K562 (cell line): ENCODE results near the gene BCAS3. TPM values are rescaled to one million over a fixed set of nuclear protein-coding genes. Genes with fewer than 3 reads are reported as not detected.

ENCODE experiments used
- ATAC-seq: fragments of 200-7000 bp; cut with Tn5 transposase; 3 replicates; pipeline ENCODE4 v1.9.1; 2020; ENCODE audit warnings: moderate library complexity
- BruUV-seq: library from RNA; stranded (reverse); fragments of 400-500 nt; replicated peaks from 2 replicates; lab custom pipeline; 2021; lab: Mats Ljungman, UMichigan
- CTCF ChIA-PET: fragments of 300-600 bp; formaldehyde crosslinking; extraction: SDS; loops from one replicate; lab custom pipeline; 2021; ENCODE audit warnings: low intra/inter-chr PET ratio; lab: Yijun Ruan, JAX
- POLR2A ChIA-PET: fragments of 300-600, 350-650 bp; sonication (Branson Sonifier 250); formaldehyde crosslinking; extraction: SDS; loops from one replicate; lab custom pipeline; 2021; ENCODE audit warnings: antibody characterized with exemption, inconsistent platforms; lab: Yijun Ruan, JAX
- DNase-seq, 4 experiments: peaks; one replicate each; pipeline versions ENCODE4 v3.0.0 to v3.0.0-alpha.2; 2011 to 2018; ENCODE audit warnings: low spot score in 3 of 4, mixed read lengths in 3 of 4; ENCODE audit errors: extremely low read depth in 1 of 4
- FAIRE-seq: peaks from 2 replicates; lab custom pipeline; 2011; peaks lifted over from hg19 to GRCh38; lab: Jason Lieb, UNC
- H2AFZ ChIP-seq: 2 replicates; pipeline ENCODE4 v1.6.0; 2011; ENCODE audit warnings: low read depth, low read length, control low read depth, inconsistent platforms
- H3K27ac ChIP-seq: fragments of 200-600 bp; 3 replicates; pipeline ENCODE4 v1.8.0; 2011; ENCODE audit warnings: low read depth, mild to moderate bottlenecking, control low read depth, inconsistent platforms, low read length, moderate library complexity, mixed read lengths; ENCODE audit errors: extremely low read depth
- H3K27me3 ChIP-seq, 2 experiments: fragments of 300-600 bp in 1 of 2; 2 replicates in 1 of 2; 3 replicates in 1 of 2; pipeline versions ENCODE4 v1.6.0 to v1.8.0; 2011; ENCODE audit warnings: inconsistent platforms in 2 of 2, low read length in 2 of 2, mild to moderate bottlenecking in 1 of 2, mixed read lengths in 1 of 2, moderate library complexity in 1 of 2; ENCODE audit not compliant: control insufficient read depth in 2 of 2, insufficient read depth in 2 of 2
- H3K36me3 ChIP-seq: fragments of 300-600 bp; 3 replicates; pipeline ENCODE4 v1.8.0; 2011; ENCODE audit warnings: mild to moderate bottlenecking, low read length, inconsistent platforms; ENCODE audit not compliant: control insufficient read depth, insufficient read depth
- H3K4me1 ChIP-seq, 2 experiments: fragments of 200-600 bp in 1 of 2; replicated peaks in 1 of 2; 2 replicates in 1 of 2; 3 replicates in 1 of 2; pipeline versions ENCODE4 v1.5.1 to v1.8.0; 2011; ENCODE audit warnings: inconsistent platforms in 2 of 2, low read length in 2 of 2, mild to moderate bottlenecking in 1 of 2, mixed read lengths in 1 of 2, moderate library complexity in 1 of 2; ENCODE audit not compliant: control insufficient read depth in 2 of 2, insufficient read depth in 2 of 2
- H3K4me2 ChIP-seq: 2 replicates; pipeline ENCODE4 v1.6.1; 2011; ENCODE audit warnings: low read length, control low read depth, inconsistent platforms, mixed read lengths; ENCODE audit not compliant: insufficient read depth
- H3K4me3 ChIP-seq: fragments of 200-600 bp; sonication (generic), shearing (Covaris generic); 2 replicates; pipeline ENCODE4 v1.5.1; 2016; ENCODE audit warnings: control low read depth, inconsistent platforms
- H3K79me2 ChIP-seq: fragments of 200-600 bp; 3 replicates; pipeline ENCODE4 v1.8.0; 2011; ENCODE audit warnings: low read length, inconsistent platforms; ENCODE audit not compliant: control insufficient read depth, insufficient read depth
- H3K9ac ChIP-seq, 2 experiments: 2 replicates each; pipeline versions ENCODE4 v1.6.0 to v1.6.1; 2011; ENCODE audit warnings: low read depth in 2 of 2, low read length in 2 of 2, control low read depth in 1 of 2, inconsistent platforms in 1 of 2, mild to moderate bottlenecking in 1 of 2, mixed read lengths in 1 of 2; ENCODE audit not compliant: insufficient read depth in 1 of 2
- H3K9me1 ChIP-seq: one replicate; pipeline ENCODE4 v1.6.0; 2011; ENCODE audit warnings: inconsistent platforms, mild to moderate bottlenecking, low read length, moderate library complexity; ENCODE audit not compliant: control insufficient read depth, insufficient read depth
- H3K9me3 ChIP-seq: replicated peaks from 2 replicates; pipeline ENCODE4 v1.5.1; 2011; ENCODE audit warnings: low read depth, low read length, inconsistent platforms; ENCODE audit not compliant: control insufficient read depth, insufficient read depth
- H4K20me1 ChIP-seq: replicated peaks from 2 replicates; pipeline ENCODE4 v1.6.1; 2011; ENCODE audit warnings: low read length, inconsistent platforms, mixed read lengths; ENCODE audit not compliant: control insufficient read depth, insufficient read depth
- OTX1 ChIP-seq: fragments of 450-650 bp; formaldehyde crosslinking; IDR thresholded peaks from 2 replicates; pipeline ENCODE4 v1.4.0; 2022; ENCODE audit warnings: mild to moderate bottlenecking
- RAD21 ChIP-seq, 2 experiments: fragments of 250-450 bp in 1 of 2; fragments of 450-650 bp in 1 of 2; sonication (Bioruptor Pico) in 1 of 2; formaldehyde crosslinking in 1 of 2; IDR thresholded peaks in 1 of 2; conservative IDR thresholded peaks in 1 of 2; 2 replicates each; pipeline versions ENCODE4 v1.4.0 to v1.8.0; 2020 to 2022; ENCODE audit warnings: mild to moderate bottlenecking in 2 of 2, moderate library complexity in 1 of 2
- REST ChIP-seq, 2 experiments: fragments of 450-650 bp; formaldehyde crosslinking in 1 of 2; IDR thresholded peaks; 2 replicates each; pipeline versions ENCODE4 v1.4.0 to v1.6.1; 2014 to 2020; ENCODE audit warnings: mild to moderate bottlenecking in 2 of 2, borderline replicate concordance in 1 of 2, low read depth in 1 of 2
- WGBS: fragments of 100-300 bp; shearing (Covaris generic); methylation state at CpG from one replicate; pipeline ENCODE4 v1.1.6; 2016; ENCODE audit warnings: low coverage, mixed read lengths; ENCODE audit not compliant: insufficient coverage; ENCODE audit errors: missing lambda C conversion rate; 5-methylcytosine and 5-hydroxymethylcytosine counted together
- in situ Hi-C: fragments of 300-500 bp; cut with MboI; formaldehyde crosslinking; loops from 4 replicates; pipeline ENCODE4 v1.15.0; 2018; ENCODE audit warnings: inconsistent platforms, mixed read lengths
- intact Hi-C: fragments of 100-400 bp; cut with micrococcal nuclease; formaldehyde crosslinking; loops from 2 replicates; pipeline ENCODE4 v1.14.2; 2022
- polyA plus RNA-seq, 8 experiments: library from polyadenylated mRNA; depleted of rRNA in 4 of 8; stranded (reverse) in 5 of 8; unstranded in 3 of 8; fragments of >200 nt; fragmentation: Nextera tagmentation in 2 of 8; fragmentation: Illumina TruSeq in 1 of 8; extraction: Ambion mirVana in 2 of 8; extraction: Trizol in 1 of 8; gene quantifications; 2 replicates each; pipeline versions ENCODE4 v1.2.1 to v1.2.3, GENCODE V29; 2011 to 2014; ENCODE audit warnings: inconsistent platforms in 1 of 8, missing spikeins in 1 of 8
- total RNA-seq, 7 experiments: library from RNA; depleted of rRNA in 6 of 7; stranded (reverse); fragments of >200 nt in 6 of 7; fragmentation: Illumina TruSeq in 2 of 7; extraction: Trizol in 2 of 7; gene quantifications; 2 replicates each; pipeline versions ENCODE4 v1.2.1 to v1.2.3, GENCODE V29; 2011 to 2021; ENCODE audit warnings: low replicate concordance in 1 of 7
- TF ChIP-seq, protein P1 (sequence below), 3 experiments: IDR thresholded peaks in 2 of 3; conservative IDR thresholded peaks in 1 of 3; 2 replicates each; pipeline ENCODE4 v1.5.1; 2011 to 2012; ENCODE audit warnings: low read length in 3 of 3, mild to moderate bottlenecking in 3 of 3, control low read depth in 2 of 3, improper control_type of control experiment in 1 of 3, inconsistent platforms in 1 of 3, low read depth in 1 of 3, mixed read lengths in 1 of 3, moderate library complexity in 1 of 3; ENCODE audit not compliant: insufficient read depth in 2 of 3

BCAS3 gene
- total and polyA plus RNA-seq, 9 of the 15 experiments (the other 6 are each of a cell fraction or from before 2014, with no cell fraction given): 1.9 to 5.5 (median 3.5) TPM

DNA sequence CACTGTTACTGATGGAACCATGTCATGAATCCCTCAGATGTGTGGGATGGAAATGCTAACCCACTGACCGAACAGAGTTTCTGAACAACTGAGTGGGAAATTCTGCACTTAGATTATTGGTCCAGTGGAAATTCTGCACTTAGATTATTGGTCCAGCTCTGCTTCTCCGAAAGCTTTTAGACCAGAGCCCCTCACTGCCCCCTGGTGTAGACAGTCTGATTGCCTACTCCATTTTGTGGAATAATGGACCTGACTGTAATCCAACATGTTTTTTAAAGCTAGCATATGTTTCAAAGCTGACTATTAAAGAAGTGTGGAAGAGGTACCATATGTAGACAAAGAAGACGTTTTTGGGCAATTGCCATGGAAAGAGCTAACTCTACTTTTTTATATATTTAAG lies 671.7 kb downstream of the BCAS3 start:
- Histone ChIP-seq H3K4me2 (no peak overlapping the region), H3K79me2 (no peaks in the 10 kb centered on the region), H2AFZ (no peak overlapping the region), H3K4me3 (no peak overlapping the region), H3K9me1 (no peaks in the 10 kb centered on the region), H3K4me1 (no peaks in the 10 kb centered on the region), H4K20me1 (no peaks in the 10 kb centered on the region), H3K9ac (no peak overlapping the region), H3K9me3 (no peaks in the 10 kb centered on the region), H3K27me3 (peaks cover 13 to 42% of the 10 kb centered on the region in 2 experiments; a peak in 4 of 5 replicates), H3K27ac (no peak overlapping the region), H3K36me3 (no peaks in the 10 kb centered on the region)
- no TSS peak for BruUV-seq
- ATAC-seq (peak; percentile 39; the same call in 2 of the 3 replicates), DNase-seq (peak in 1 of 4 experiments; percentile 12), FAIRE-seq (peak; percentile 26)
- POLR2A ChIA-PET: interaction anchor here (0.6 kb wide), 1 partner anchor 13 kb away, joined by 3 read pairs; no protein-coding TSS in a partner anchor
- TF ChIP-seq RAD21 (CRISPR knock-in tag; conservative IDR thresholded peaks at IDR 0.05 in 1 of 2, IDR thresholded peaks at IDR 0.05 in 1 of 2): peak; percentile 28 to 63
- TF ChIP-seq OTX1 (CRISPR knock-in tag): no peak
- TF ChIP-seq, protein P1, sequence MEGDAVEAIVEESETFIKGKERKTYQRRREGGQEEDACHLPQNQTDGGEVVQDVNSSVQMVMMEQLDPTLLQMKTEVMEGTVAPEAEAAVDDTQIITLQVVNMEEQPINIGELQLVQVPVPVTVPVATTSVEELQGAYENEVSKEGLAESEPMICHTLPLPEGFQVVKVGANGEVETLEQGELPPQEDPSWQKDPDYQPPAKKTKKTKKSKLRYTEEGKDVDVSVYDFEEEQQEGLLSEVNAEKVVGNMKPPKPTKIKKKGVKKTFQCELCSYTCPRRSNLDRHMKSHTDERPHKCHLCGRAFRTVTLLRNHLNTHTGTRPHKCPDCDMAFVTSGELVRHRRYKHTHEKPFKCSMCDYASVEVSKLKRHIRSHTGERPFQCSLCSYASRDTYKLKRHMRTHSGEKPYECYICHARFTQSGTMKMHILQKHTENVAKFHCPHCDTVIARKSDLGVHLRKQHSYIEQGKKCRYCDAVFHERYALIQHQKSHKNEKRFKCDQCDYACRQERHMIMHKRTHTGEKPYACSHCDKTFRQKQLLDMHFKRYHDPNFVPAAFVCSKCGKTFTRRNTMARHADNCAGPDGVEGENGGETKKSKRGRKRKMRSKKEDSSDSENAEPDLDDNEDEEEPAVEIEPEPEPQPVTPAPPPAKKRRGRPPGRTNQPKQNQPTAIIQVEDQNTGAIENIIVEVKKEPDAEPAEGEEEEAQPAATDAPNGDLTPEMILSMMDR (IDR thresholded peaks at IDR 0.05 in 2 of 3, conservative IDR thresholded peaks at IDR 0.05 in 1 of 3; ENCODE audit: insufficient read depth in 2 of 3, low read depth in 1 of 3, low read length in 3 of 3): peak; percentile 32 to 50 (median 49); a peak in 5 of 6 replicates
- peak; percentile 15; the same call in 1 of the 2 replicates for TF ChIP-seq REST (IDR thresholded peaks at IDR 0.05; ENCODE audit: borderline replicate concordance)
- TF ChIP-seq REST (CRISPR knock-in tag; IDR thresholded peaks at IDR 0.05; ENCODE audit: low read depth): no peak
- in situ Hi-C loops (no loop called here), intact Hi-C loops (no loop called here)
- CTCF ChIA-PET: no interaction called here
- 3% methylated on average over 3 of the region's 3 CpGs for WGBS
